ENCODE data around the gene PRKCSH. TPM values are rescaled to one million over a fixed set of nuclear protein-coding genes. Genes with fewer than 3 reads are reported as not detected.
"Not testable (repeated sequence)": the region's sequence is repeated elsewhere in the genome, so short reads cannot be mapped to it uniquely, and the experiment has no call there.

PRKCSH gene
- total RNA-seq, 1 donor from 2014 or later, result 318 TPM

DNA sequence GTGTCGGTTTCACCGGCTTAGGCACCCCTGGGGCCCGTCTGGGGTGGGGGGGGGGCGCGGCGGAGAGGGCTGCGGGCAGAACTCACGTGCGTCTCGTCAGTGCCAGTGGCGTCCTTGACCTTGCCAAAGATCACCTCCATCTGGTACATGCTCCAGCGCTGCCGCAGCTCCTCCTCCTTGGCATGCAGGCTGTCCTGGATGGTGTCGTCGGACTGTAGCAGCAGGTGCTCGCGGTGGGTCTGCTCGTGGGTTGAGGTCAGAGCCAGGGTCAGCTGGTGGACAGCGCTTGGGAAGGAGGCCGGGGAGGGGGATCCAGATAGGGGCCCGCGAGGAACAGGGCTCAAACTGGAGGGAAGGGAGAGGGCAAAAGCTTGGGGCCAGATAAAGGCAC is 11.6 kb upstream of the PRKCSH start:
- Mint-ChIP-seq H3K36me3 (ENCODE audit: low read depth) (no peaks in the 10 kb centered on the region), H3K27ac (ENCODE audit: unreplicated experiment) (no peak overlapping the region), H3K4me1 (ENCODE audit: low read depth) (peaks cover 19% of the 10 kb centered on the region), H3K27me3 (ENCODE audit: low read depth) (peaks cover 26% of the 10 kb centered on the region), H3K4me3 (ENCODE audit: unreplicated experiment) (no peak overlapping the region), H3K9me3 (ENCODE audit: low read depth) (no peaks in the 10 kb centered on the region)
- DNase-seq (ENCODE audit: low spot score), result no peak
- TF ChIP-seq, protein P1, sequence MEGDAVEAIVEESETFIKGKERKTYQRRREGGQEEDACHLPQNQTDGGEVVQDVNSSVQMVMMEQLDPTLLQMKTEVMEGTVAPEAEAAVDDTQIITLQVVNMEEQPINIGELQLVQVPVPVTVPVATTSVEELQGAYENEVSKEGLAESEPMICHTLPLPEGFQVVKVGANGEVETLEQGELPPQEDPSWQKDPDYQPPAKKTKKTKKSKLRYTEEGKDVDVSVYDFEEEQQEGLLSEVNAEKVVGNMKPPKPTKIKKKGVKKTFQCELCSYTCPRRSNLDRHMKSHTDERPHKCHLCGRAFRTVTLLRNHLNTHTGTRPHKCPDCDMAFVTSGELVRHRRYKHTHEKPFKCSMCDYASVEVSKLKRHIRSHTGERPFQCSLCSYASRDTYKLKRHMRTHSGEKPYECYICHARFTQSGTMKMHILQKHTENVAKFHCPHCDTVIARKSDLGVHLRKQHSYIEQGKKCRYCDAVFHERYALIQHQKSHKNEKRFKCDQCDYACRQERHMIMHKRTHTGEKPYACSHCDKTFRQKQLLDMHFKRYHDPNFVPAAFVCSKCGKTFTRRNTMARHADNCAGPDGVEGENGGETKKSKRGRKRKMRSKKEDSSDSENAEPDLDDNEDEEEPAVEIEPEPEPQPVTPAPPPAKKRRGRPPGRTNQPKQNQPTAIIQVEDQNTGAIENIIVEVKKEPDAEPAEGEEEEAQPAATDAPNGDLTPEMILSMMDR (IDR thresholded peaks at IDR 0.05), result no peak

DNA sequence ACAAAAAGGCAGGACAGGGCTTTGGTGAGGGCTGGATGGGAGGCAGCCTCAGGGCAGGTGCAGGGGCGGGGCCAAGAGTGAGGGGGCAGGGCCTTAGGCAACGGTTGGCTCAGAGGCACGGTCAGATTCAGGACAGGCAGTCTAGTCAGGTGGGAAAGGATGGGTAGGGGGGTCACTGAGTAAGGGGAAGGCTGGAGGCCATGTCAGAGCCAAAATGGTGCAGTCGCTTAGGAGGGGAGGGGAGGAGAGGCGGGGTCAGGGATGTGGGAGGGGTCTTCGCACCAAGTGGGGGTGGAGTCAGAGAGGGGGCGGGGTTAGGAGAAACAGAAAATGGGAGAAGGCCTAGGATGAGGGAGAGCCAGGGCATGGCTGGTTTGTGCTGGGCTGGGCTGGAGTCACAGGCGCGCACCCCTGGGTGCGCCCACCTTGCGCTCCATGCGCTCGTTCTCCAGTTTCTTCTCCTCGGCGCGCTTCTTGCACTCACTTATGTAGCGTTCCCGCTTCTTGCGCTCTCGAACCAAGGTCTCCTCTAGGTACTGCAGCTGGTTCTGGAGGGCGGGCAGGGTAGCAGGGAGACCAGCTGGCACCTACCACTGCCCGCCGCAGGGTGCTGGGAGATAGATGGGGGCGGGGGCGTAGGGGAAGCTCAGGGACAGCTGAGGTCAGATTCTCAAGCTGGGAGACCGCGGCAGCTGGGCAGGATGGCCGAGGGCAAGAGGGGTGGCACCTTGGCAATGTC is 9.5 kb upstream of the PRKCSH start:
- peaks cover 17% of the 10 kb centered on the region for H3K27me3 Mint-ChIP-seq (ENCODE audit: low read depth)
- DNase-seq (ENCODE audit: low spot score), result no peak
- peaks cover 9% of the 10 kb centered on the region for H3K4me1 Mint-ChIP-seq (ENCODE audit: low read depth)
- H3K4me3 Mint-ChIP-seq (ENCODE audit: unreplicated experiment), result no peak overlapping the region
- no peaks in the 10 kb centered on the region for H3K9me3 Mint-ChIP-seq (ENCODE audit: low read depth)
- TF ChIP-seq, protein P1 (IDR thresholded peaks at IDR 0.05), result no peak
- H3K36me3 Mint-ChIP-seq (ENCODE audit: low read depth), result no peaks in the 10 kb centered on the region
- H3K27ac Mint-ChIP-seq (ENCODE audit: unreplicated experiment), result no peak overlapping the region

DNA sequence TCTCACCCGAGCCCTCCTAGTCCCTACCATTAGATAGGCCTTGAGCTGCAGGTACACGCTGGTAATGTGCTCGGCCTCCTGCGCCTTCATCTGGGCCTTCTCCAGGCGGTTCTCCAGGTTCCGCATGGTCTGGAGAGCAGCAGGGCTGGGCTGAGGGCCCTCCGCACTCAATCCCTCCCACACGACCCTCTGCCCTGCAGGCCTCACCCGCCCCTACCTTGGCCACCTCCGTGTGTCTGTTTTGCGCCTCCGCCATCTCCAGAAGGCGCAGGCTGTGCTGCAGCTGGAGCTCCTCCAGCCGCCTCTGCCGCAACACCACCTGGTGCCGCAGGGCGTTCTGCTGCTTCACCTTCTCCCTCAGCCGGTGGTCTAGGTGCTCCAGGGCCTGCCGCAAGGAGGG is 8.8 kb upstream of the PRKCSH start:
- H3K9me3 Mint-ChIP-seq (ENCODE audit: low read depth), result no peaks in the 10 kb centered on the region
- no peaks in the 10 kb centered on the region for H3K36me3 Mint-ChIP-seq (ENCODE audit: low read depth)
- peaks cover 4% of the 10 kb centered on the region for H3K4me1 Mint-ChIP-seq (ENCODE audit: low read depth)
- no peak for DNase-seq (ENCODE audit: low spot score)
- TF ChIP-seq, protein P1 (IDR thresholded peaks at IDR 0.05), result no peak
- peaks cover 13% of the 10 kb centered on the region for H3K27me3 Mint-ChIP-seq (ENCODE audit: low read depth)
- H3K4me3 Mint-ChIP-seq (ENCODE audit: unreplicated experiment), result no peak overlapping the region
- H3K27ac Mint-ChIP-seq (ENCODE audit: unreplicated experiment), result no peak overlapping the region

DNA sequence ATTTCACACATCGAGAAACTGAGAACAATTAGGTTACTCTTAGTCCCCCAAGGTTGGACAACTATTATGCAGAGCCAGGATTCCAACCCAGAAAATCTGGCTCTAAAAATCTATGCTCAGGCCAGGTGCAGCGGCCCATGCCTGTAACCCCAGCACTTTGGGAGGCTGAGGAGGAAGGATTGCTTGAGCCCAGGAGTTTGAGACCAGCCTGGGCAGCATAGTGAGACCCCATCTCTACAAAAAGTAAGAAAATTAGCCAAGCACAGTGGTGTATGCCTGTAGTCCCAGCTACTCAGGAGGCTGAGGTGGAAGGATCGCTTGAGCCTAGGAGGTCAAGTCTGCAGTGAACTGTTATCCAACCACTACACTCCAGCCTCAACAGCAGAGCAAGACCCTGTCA is 1.9 kb upstream of the PRKCSH start:
- not testable (repeated sequence) for H3K4me3 Mint-ChIP-seq (ENCODE audit: unreplicated experiment); H3K27me3 Mint-ChIP-seq (ENCODE audit: low read depth); H3K27ac Mint-ChIP-seq (ENCODE audit: unreplicated experiment); DNase-seq (ENCODE audit: low spot score); H3K36me3 Mint-ChIP-seq (ENCODE audit: low read depth); H3K9me3 Mint-ChIP-seq (ENCODE audit: low read depth)
- peaks cover 21% of the 10 kb centered on the region for H3K4me1 Mint-ChIP-seq (ENCODE audit: low read depth)

DNA sequence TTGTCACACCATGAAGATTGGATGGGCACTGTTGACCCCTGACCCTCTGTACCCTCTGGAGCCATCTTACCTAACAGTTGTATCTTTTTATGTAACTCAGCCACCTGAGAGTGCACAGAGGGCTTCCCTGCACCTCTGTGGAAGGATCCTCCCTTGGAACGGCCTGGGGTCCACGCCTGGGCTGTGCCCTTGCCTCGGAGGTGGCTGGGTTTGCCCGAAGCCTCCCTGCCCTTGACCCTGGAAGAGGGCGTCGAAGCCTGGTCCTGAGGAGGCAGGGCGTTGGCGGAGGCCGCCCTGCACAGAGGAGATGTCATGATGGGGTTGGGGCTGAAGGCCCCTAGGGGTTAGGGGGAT is 755 bp upstream of the PRKCSH start:
- Mint-ChIP-seq H3K4me3 (ENCODE audit: unreplicated experiment) (peak overlapping the region; percentile 100), H3K27me3 (ENCODE audit: low read depth) (no peaks in the 10 kb centered on the region), H3K9me3 (ENCODE audit: low read depth) (no peaks in the 10 kb centered on the region), H3K36me3 (ENCODE audit: low read depth) (peaks cover 2% of the 10 kb centered on the region), H3K27ac (ENCODE audit: unreplicated experiment) (peak overlapping the region; percentile 96), H3K4me1 (ENCODE audit: low read depth) (peaks cover 21% of the 10 kb centered on the region)
- DNase-seq (ENCODE audit: low spot score), result no peak
- TF ChIP-seq, protein P1 (IDR thresholded peaks at IDR 0.05), result no peak

DNA sequence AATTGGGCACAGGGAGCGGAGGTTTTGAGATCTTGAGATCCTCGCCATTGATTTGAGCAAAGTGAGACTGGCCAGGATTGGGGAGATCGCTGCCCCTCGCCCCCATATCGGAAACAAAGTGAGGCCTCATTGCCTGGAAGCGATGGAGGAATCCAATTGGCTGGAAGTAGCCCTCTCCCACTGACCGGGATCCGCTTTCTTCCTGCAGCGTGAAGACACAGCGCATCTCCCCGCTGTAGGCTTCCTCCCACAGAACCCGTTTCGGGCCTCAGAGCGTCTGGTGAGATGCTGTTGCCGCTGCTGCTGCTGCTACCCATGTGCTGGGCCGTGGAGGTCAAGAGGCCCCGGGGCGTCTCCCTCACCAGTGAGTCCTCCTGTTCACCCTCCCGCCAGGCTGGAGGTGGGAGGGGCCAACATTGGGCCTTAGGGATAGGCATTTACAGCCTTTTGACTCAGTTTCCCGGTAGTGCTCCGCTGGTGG is 438 bp downstream of the PRKCSH start:
- Mint-ChIP-seq H3K9me3 (ENCODE audit: low read depth) (no peaks in the 10 kb centered on the region), H3K27ac (ENCODE audit: unreplicated experiment) (peak overlapping the region; percentile 96), H3K4me1 (ENCODE audit: low read depth) (peaks cover 21% of the 10 kb centered on the region), H3K4me3 (ENCODE audit: unreplicated experiment) (peak overlapping the region; percentile 100), H3K36me3 (ENCODE audit: low read depth) (peaks cover 2% of the 10 kb centered on the region), H3K27me3 (ENCODE audit: low read depth) (no peaks in the 10 kb centered on the region)
- no peak for DNase-seq (ENCODE audit: low spot score)
- TF ChIP-seq, protein P1 (IDR thresholded peaks at IDR 0.05), result no peak

All from chondrocyte (in vitro differentiated cells).